Uterus (tissue), 4 donors: Measurements from ENCODE around the gene GNB1. TPM values are rescaled to one million over a fixed set of nuclear protein-coding genes. Genes with fewer than 3 reads are reported as not detected.

Experiments used
- DNase-seq, 2 donors: peaks; one replicate each; pipeline ENCODE4 v3.0.0-alpha.2; 2019 to 2020
- H3K27ac ChIP-seq, 2 donors: fragments of 200-600 bp; sonication (generic); 1 replicate in 1 of 2; 2 replicates in 1 of 2; pipeline ENCODE4 v1.5.1; 2016 to 2018
- H3K27me3 ChIP-seq, 2 donors: fragments of 200-600 bp; sonication (generic); one replicate each; pipeline ENCODE4 v1.5.1; 2018 to 2019; ENCODE audit warnings: control low read depth in 1 of 2
- H3K36me3 ChIP-seq, 2 donors: fragments of 200-600 bp; sonication (generic); one replicate each; pipeline ENCODE4 v1.5.1; 2019; ENCODE audit warnings: control low read depth in 1 of 2
- H3K4me1 ChIP-seq, 2 donors: fragments of 200-600 bp; sonication (generic); one replicate each; pipeline ENCODE4 v1.5.1; 2018 to 2019; ENCODE audit warnings: control low read depth in 1 of 2
- H3K4me3 ChIP-seq, 2 donors: fragments of 200-600 bp; sonication (generic); 1 replicate in 1 of 2; 2 replicates in 1 of 2; pipeline ENCODE4 v1.5.1; 2018 to 2019; ENCODE audit warnings: mild to moderate bottlenecking in 1 of 2
- H3K9me3 ChIP-seq, 2 donors: fragments of 200-600 bp; sonication (generic); one replicate each; pipeline ENCODE4 v1.5.1; 2019; ENCODE audit warnings: control low read depth in 1 of 2
- POLR2A ChIP-seq, 2 donors: fragments of 450-650 bp; IDR thresholded peaks; one replicate each; pipeline ENCODE4 v1.6.1; 2016; ENCODE audit warnings: antibody characterized with exemption in 2 of 2, mild to moderate bottlenecking in 1 of 2, moderate library complexity in 1 of 2
- intact Hi-C: fragments of 100-400 bp; cut with DNase I; formaldehyde crosslinking; loops from one replicate; pipeline ENCODE4 v1.15.1; 2023; ENCODE audit warnings: low total_unique reads
- total RNA-seq, 4 donors: library from RNA; depleted of rRNA in 3 of 4; stranded (reverse); fragments of >200 nt in 3 of 4; gene quantifications; one replicate each; pipeline versions ENCODE4 v1.1.0 to v1.2.4, GENCODE V29; 2014 to 2023
- TF ChIP-seq, protein P1 (sequence below), 4 experiments: fragments of 200-600 bp in 2 of 4; fragments of 450-650 bp in 2 of 4; sonication (generic) in 2 of 4; IDR thresholded peaks; one replicate each; pipeline ENCODE4 v1.5.1; 2016 to 2019; ENCODE audit warnings: antibody characterized with exemption in 4 of 4, mild to moderate bottlenecking in 2 of 4, moderate library complexity in 1 of 4
- donor health status: DM: yes; HTN: yes; CAD: no.

GNB1 gene
- total RNA-seq, 4 donors from 2014 or later, result 50.2 to 320 (median 104) TPM

DNA sequence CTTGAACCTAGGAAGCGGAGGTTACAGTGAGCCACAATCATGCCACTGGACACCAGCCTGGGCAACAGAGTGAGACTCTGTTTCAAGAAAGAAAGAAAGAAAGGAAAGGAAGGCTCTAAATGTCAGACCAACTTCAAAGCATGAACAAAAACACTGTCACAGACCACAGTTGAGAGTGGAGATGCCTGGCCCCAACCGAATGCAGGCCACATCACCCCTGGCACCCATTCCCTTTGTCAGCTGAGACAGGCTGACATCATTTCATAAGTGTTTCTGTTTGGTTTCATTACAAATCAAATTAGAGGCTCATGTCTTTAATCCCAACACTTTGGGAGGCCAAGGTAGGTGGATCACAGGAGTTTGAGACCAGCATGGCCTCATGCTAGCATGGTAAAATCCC lies 84.0 kb downstream of the GNB1 start:
- Histone ChIP-seq H3K36me3 (no peaks in the 10 kb centered on the region), H3K4me1 (no peaks in the 10 kb centered on the region), H3K27me3 (no peaks in the 10 kb centered on the region), H3K4me3 (no peak overlapping the region), H3K9me3 (no peaks in the 10 kb centered on the region), H3K27ac (no peak overlapping the region)
- intact Hi-C loops, result no loop called here
- DNase-seq, result no peak
- TF ChIP-seq, protein P1, sequence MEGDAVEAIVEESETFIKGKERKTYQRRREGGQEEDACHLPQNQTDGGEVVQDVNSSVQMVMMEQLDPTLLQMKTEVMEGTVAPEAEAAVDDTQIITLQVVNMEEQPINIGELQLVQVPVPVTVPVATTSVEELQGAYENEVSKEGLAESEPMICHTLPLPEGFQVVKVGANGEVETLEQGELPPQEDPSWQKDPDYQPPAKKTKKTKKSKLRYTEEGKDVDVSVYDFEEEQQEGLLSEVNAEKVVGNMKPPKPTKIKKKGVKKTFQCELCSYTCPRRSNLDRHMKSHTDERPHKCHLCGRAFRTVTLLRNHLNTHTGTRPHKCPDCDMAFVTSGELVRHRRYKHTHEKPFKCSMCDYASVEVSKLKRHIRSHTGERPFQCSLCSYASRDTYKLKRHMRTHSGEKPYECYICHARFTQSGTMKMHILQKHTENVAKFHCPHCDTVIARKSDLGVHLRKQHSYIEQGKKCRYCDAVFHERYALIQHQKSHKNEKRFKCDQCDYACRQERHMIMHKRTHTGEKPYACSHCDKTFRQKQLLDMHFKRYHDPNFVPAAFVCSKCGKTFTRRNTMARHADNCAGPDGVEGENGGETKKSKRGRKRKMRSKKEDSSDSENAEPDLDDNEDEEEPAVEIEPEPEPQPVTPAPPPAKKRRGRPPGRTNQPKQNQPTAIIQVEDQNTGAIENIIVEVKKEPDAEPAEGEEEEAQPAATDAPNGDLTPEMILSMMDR (IDR thresholded peaks at IDR 0.05), result no peak
- TF ChIP-seq POLR2A (IDR thresholded peaks at IDR 0.05), result no peak

DNA sequence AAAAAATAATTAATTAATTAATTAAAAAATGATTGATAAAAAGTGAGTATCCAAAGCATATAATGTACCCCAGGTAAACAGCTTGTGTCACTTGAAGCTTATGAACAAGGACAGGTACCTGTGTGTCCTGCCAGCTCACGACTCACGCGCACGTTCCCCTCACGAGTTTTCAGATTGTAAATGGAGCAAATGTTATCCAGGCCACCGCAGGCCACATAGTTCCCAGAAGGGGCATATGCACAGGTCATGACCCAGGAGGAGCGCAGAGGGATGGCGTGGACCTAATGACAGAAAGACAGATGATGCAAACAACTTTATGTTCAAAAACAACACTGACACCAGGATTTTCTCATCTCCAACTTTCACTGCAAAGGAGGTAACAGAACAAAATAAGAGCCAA lies 86.6 kb downstream of the GNB1 start:
- Histone ChIP-seq H3K9me3 (no peaks in the 10 kb centered on the region), H3K27ac (no peak overlapping the region), H3K4me3 (no peak overlapping the region), H3K36me3 (no peaks in the 10 kb centered on the region), H3K27me3 (no peaks in the 10 kb centered on the region), H3K4me1 (no peaks in the 10 kb centered on the region)
- intact Hi-C loops, result no loop called here
- TF ChIP-seq, protein P1 (IDR thresholded peaks at IDR 0.05), result no peak
- no peak for TF ChIP-seq POLR2A (IDR thresholded peaks at IDR 0.05)
- DNase-seq, result no peak

DNA sequence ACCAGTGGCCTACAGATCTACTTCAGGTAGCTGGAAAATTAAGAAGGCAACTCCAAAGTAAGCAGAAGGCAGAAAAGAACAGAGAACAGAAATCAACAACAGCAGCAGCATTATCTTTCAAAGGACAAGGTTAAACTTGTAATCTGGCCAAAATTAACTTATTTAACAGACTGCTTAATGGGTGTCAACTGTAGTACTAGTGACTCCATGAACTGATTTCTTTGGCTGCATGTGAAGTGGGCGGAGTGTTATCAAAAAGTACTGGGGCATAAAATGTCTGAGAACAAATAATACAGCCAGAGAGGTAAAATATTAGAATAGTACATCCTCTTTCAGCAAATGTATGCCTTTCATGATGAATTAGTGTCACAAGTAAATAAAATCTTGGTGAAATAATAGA lies 88.0 kb downstream of the GNB1 start:
- Histone ChIP-seq H3K27me3 (no peaks in the 10 kb centered on the region), H3K4me1 (no peaks in the 10 kb centered on the region), H3K27ac (no peak overlapping the region), H3K9me3 (no peaks in the 10 kb centered on the region), H3K36me3 (no peaks in the 10 kb centered on the region), H3K4me3 (no peak overlapping the region)
- DNase-seq, result no peak
- no peak for TF ChIP-seq POLR2A (IDR thresholded peaks at IDR 0.05)
- TF ChIP-seq, protein P1 (IDR thresholded peaks at IDR 0.05), result no peak
- intact Hi-C loops, result no loop called here

DNA sequence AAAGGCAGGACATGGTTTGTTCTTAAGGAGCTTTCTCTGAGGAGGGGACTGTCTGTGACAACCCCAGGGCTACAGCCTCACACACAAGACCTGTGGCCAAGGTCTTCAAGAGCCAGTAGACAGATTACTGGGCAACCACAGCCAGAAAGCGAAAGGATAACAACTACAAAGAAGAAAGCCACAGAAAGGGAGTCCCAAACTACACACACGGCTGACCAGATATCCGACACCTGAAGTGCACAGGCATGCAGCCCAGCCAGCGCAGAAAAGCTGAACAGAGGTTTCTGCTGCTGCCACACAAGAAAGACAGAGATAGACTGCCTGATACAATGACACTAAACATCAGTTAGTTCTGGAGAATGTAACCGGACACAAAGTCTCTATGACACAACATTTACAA lies 91.2 kb downstream of the GNB1 start:
- Histone ChIP-seq H3K4me1 (no peaks in the 10 kb centered on the region), H3K27ac (no peak overlapping the region), H3K27me3 (no peaks in the 10 kb centered on the region), H3K4me3 (no peak overlapping the region), H3K9me3 (no peaks in the 10 kb centered on the region), H3K36me3 (no peaks in the 10 kb centered on the region)
- TF ChIP-seq, protein P1 (IDR thresholded peaks at IDR 0.05), result no peak
- TF ChIP-seq POLR2A (IDR thresholded peaks at IDR 0.05), result no peak
- DNase-seq, result no peak
- intact Hi-C loops, result no loop called here

DNA sequence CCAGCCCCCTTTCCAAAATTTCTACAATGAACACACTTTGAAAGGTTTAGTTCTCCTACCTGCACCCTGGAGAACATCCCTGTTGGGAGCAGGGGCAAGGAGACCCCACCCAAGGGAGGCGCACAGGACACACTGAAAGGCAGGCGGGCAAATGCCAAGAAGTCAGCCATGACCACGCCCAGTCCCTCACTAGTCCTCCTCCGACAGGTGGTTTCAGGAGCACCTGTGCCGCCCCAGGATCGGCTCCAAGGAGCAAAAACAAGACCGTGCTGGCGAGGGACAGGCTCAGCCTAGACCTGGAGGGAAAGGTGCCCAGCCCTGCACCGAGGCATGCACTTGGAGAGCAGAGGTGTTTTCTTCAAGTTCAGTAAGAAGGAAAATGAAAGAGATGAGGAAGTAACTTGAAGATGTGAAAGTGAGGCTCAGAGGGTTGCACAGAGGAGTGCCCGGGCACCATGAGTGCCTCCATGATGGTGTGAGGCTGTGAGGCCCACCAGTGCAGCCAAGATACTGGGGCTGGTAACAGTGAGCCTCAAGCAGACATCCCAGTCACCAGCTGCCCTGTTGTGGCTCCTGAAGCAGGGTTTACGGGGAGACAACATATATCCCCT lies 93.1 kb downstream of the GNB1 start:
- no peak for DNase-seq
- no peaks in the 10 kb centered on the region for H3K36me3 ChIP-seq
- intact Hi-C loops, result no loop called here
- H3K27me3 ChIP-seq, result no peaks in the 10 kb centered on the region
- H3K9me3 ChIP-seq, result no peaks in the 10 kb centered on the region
- no peak overlapping the region for H3K27ac ChIP-seq
- TF ChIP-seq, protein P1 (IDR thresholded peaks at IDR 0.05), result no peak
- TF ChIP-seq POLR2A (IDR thresholded peaks at IDR 0.05), result no peak
- no peak overlapping the region for H3K4me3 ChIP-seq
- H3K4me1 ChIP-seq, result no peaks in the 10 kb centered on the region
